BLaER1 treated with 17β-estradiol and CSF1 and Interleukin-3, amounts not matched to agents 10 nM and 100 nM (cell line): ENCODE results near the gene FLNB.
A peak's percentile ranks its signal among the peaks of the same experiment; 100 is the strongest.

Experiments
- H3K27ac ChIP-seq, 11 experiments: shearing (Covaris generic); formaldehyde crosslinking; 2 replicates each; pipeline ENCODE4 v1.8.1; 2022
- H3K27me3 ChIP-seq, 11 experiments: shearing (Covaris generic); formaldehyde crosslinking; 2 replicates each; pipeline ENCODE4 v1.8.1; 2022
- H3K36me3 ChIP-seq, 11 experiments: shearing (Covaris generic); formaldehyde crosslinking; 2 replicates each; pipeline ENCODE4 v1.8.1; 2022
- H3K4me1 ChIP-seq, 10 experiments: shearing (Covaris generic); formaldehyde crosslinking; 2 replicates each; pipeline ENCODE4 v1.8.1; 2022
- H3K4me2 ChIP-seq, 11 experiments: shearing (Covaris generic); formaldehyde crosslinking; 2 replicates each; pipeline ENCODE4 v1.8.1; 2022
- H3K4me3 ChIP-seq, 10 experiments: shearing (Covaris generic); formaldehyde crosslinking; 2 replicates each; pipeline ENCODE4 v1.8.1; 2022
- H3K9ac ChIP-seq, 11 experiments: shearing (Covaris generic); formaldehyde crosslinking; 2 replicates each; pipeline ENCODE4 v1.8.1; 2022
- H3K9me3 ChIP-seq, 11 experiments: shearing (Covaris generic); formaldehyde crosslinking; replicated peaks in 1 of 11; 2 replicates each; pipeline ENCODE4 v1.8.1; 2022
- H4K20me1 ChIP-seq, 11 experiments: shearing (Covaris generic); formaldehyde crosslinking; 2 replicates each; pipeline ENCODE4 v1.8.1; 2022
- Cebpa-rat ChIP-seq, 11 experiments: shearing (Covaris generic); IDR thresholded peaks; 2 replicates each; pipeline ENCODE4 v1.8.1; 2022

The FLNB gene

GRCh38 chr3:57973715-57974477, 34.3 kb upstream of the FLNB start:
- Histone ChIP-seq H4K20me1 (0 out of 22 replicates have a peak, but pooled peaks cover 0 to 5% (median 0%) of the 10 kb centered on the region in 11 experiments), H3K4me1 (peaks cover 9 to 57% (median 30%) of the 10 kb centered on the region in 10 experiments), H3K27me3 (no peaks in the 10 kb centered on the region), H3K4me2 (peak overlapping the region in 6 of 11 experiments; percentile 45 to 73 (median 65); a peak in 12 of 22 replicates), H3K9me3 (no peaks in the 10 kb centered on the region), H3K36me3 (no peaks in the 10 kb centered on the region), H3K4me3 (no peak overlapping the region), H3K27ac (peak overlapping the region in 1 of 11 experiments; percentile 8; a peak in 1 of 22 replicates), H3K9ac (no peak overlapping the region)
- TF ChIP-seq Cebpa-rat (IDR thresholded peaks at IDR 0.05) = no peak

- Histone ChIP-seq H4K20me1 (0 out of 22 replicates have a peak, but pooled peaks cover 0 to 5% (median 0%) of the 10 kb centered on the region in 11 experiments), H3K36me3 (no peaks in the 10 kb centered on the region), H3K4me3 (no peak overlapping the region), H3K4me2 (peak overlapping the region in 7 of 11 experiments; percentile 22 to 73 (median 64); a peak in 14 of 22 replicates), H3K4me1 (peaks cover 13 to 67% (median 35%) of the 10 kb centered on the region in 10 experiments), H3K9me3 (no peaks in the 10 kb centered on the region), H3K9ac (no peak overlapping the region), H3K27me3 (no peaks in the 10 kb centered on the region), H3K27ac (peak overlapping the region in 4 of 11 experiments; percentile 20 to 43 (median 28); a peak in 4 of 22 replicates)
- TF ChIP-seq Cebpa-rat (IDR thresholded peaks at IDR 0.05) = no peak
These were observed 33.3 kb upstream of the FLNB start for GRCh38 chr3:57974796-57975388.

DNA sequence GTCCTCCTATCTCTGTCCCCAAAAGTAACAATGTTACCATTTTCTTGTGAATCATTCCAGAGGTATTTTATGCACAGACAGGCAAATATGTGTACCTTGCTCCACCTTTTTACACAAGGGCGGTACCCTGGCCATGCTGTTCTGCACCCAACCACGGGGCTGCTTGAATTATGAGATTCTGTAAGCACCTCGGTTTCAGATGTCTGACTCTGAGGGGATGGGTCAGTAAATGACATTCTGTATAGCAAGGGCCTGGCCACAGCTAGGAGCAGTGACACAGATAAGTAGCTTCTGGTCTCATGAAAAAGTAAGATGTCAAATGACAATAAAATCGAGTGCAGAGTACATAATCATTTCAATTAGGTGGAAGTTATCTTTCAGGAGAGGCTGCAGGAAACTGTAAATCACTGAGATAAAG, 30.4 kb upstream of the FLNB start:
- Histone ChIP-seq H3K4me3 (no peak overlapping the region), H3K4me2 (peak overlapping the region in 4 of 11 experiments; percentile 15 to 43 (median 26); a peak in 3 of 22 replicates), H3K9ac (0 out of 22 replicates have a peak overlapping the region, but pooled peaks of 2 of the 11 experiments have one; percentile 0 to 15), H3K4me1 (peaks cover 32 to 82% (median 53%) of the 10 kb centered on the region in 10 experiments), H4K20me1 (0 out of 22 replicates have a peak, but pooled peaks cover 0 to 5% (median 0%) of the 10 kb centered on the region in 11 experiments), H3K27me3 (no peaks in the 10 kb centered on the region), H3K9me3 (0 out of 22 replicates have a peak, but pooled peaks cover 0 to 4% (median 0%) of the 10 kb centered on the region in 11 experiments), H3K27ac (peak overlapping the region in 1 of 11 experiments; percentile 12; a peak in 2 of 22 replicates), H3K36me3 (no peaks in the 10 kb centered on the region)
- TF ChIP-seq Cebpa-rat (IDR thresholded peaks at IDR 0.05) = no peak

DNA sequence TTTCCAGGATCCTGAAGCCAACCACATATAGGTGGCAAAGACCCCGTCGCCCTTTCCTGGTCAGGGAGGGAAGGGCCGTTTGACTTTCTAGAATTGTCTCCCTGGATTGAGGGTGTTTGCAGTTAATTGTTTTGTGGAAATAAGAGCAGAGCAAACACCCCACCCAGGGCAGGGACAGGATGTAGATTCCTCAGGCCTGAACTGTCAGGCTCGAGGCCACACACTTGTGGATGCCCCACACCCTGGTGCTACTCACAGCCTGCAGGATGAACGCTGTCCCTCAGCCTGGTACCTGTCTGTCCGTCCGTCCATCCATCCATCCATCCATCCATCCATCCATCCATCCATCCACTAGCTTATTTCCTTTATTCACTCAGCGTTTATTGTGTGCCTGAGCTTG, 29.9 kb upstream of the FLNB start:
- Histone ChIP-seq H3K4me2 (peak overlapping the region in 4 of 11 experiments; percentile 15 to 43 (median 26); a peak in 5 of 22 replicates), H3K4me3 (no peak overlapping the region), H3K36me3 (no peaks in the 10 kb centered on the region), H4K20me1 (0 out of 22 replicates have a peak, but pooled peaks cover 0 to 5% (median 0%) of the 10 kb centered on the region in 11 experiments), H3K27ac (peak overlapping the region in 1 of 11 experiments; percentile 12; a peak in 2 of 22 replicates), H3K27me3 (no peaks in the 10 kb centered on the region), H3K4me1 (peaks cover 37 to 82% (median 58%) of the 10 kb centered on the region in 10 experiments), H3K9ac (0 out of 22 replicates have a peak overlapping the region, but pooled peaks of 2 of the 11 experiments have one; percentile 0 to 15), H3K9me3 (0 out of 22 replicates have a peak, but pooled peaks cover 0 to 4% (median 0%) of the 10 kb centered on the region in 11 experiments)
- no peak for TF ChIP-seq Cebpa-rat (IDR thresholded peaks at IDR 0.05)

- TF ChIP-seq Cebpa-rat (IDR thresholded peaks at IDR 0.05) = peak in 5 of 11 experiments; percentile 17 to 80 (median 47); a peak in 6 of 22 replicates
- H3K9ac ChIP-seq = peak overlapping the region in 4 of 11 experiments; percentile 13 to 39 (median 34); a peak in 4 of 22 replicates
- peak overlapping the region in 8 of 11 experiments; percentile 27 to 83 (median 70); a peak in 15 of 22 replicates for H3K27ac ChIP-seq
- peaks cover 52 to 81% (median 67%) of the 10 kb centered on the region in 10 experiments for H3K4me1 ChIP-seq
- peak overlapping the region; percentile 33 to 94 (median 77); a peak in 20 of 22 replicates for H3K4me2 ChIP-seq
- no peaks in the 10 kb centered on the region for H4K20me1 ChIP-seq
- peak overlapping the region in 1 of 10 experiments; percentile 20; a peak in 1 of 20 replicates for H3K4me3 ChIP-seq
- H3K36me3 ChIP-seq = no peaks in the 10 kb centered on the region
- no peaks in the 10 kb centered on the region for H3K27me3 ChIP-seq
- 0 out of 22 replicates have a peak, but pooled peaks cover 0 to 4% (median 0%) of the 10 kb centered on the region in 11 experiments for H3K9me3 ChIP-seq
These were observed 27.8 kb upstream of the FLNB start for GRCh38 chr3:57980416-57980815.

GRCh38 chr3:57981483-57982087, 26.6 kb upstream of the FLNB start:
- Histone ChIP-seq H3K27me3 (no peaks in the 10 kb centered on the region), H3K9ac (peak overlapping the region in 6 of 11 experiments; percentile 2 to 46 (median 28); a peak in 5 of 22 replicates), H3K4me2 (peak overlapping the region; percentile 33 to 94 (median 83)), H3K4me1 (peaks cover 57 to 89% (median 70%) of the 10 kb centered on the region in 10 experiments), H3K36me3 (no peaks in the 10 kb centered on the region), H4K20me1 (no peaks in the 10 kb centered on the region), H3K27ac (peak overlapping the region in 9 of 11 experiments; percentile 18 to 83 (median 70); a peak in 17 of 22 replicates), H3K4me3 (peak overlapping the region in 2 of 10 experiments; percentile 17 to 26; a peak in 1 of 20 replicates), H3K9me3 (0 out of 22 replicates have a peak, but pooled peaks cover 0 to 4% (median 0%) of the 10 kb centered on the region in 11 experiments)
- TF ChIP-seq Cebpa-rat (IDR thresholded peaks at IDR 0.05) = no peak

DNA sequence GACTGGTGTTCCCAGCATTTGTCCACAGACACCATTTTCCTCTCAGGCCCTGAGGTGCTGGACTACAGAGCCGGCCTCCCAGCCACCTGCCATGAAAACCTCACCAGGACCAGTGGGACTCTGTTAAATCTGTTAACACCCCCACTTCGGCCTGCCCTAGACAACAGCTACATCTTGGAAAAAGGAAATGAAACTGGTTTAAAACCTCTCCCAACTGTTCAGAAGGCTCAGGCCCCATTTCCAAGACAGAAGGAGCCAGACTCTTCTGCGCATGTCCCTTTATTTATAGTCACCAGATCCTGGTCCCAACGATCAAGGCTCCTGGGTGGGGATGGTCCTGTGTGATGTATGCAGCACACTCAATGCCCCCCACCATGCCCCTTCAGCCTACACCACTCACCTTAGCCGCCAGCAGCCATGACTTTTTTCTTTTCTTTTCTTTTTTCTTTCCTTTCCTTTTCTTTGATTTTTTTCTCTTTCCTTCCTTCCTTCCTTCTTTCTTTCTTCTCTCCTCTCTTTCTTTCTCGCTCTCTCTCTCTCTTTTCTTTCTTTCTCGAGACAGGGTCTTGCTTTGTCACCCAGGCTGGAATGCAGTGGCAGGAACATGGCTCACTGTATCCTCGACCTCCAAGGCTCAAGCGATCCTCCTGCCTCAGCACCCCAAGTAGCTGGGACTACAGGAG, 25.5 kb upstream of the FLNB start:
- Histone ChIP-seq H3K4me3 (peak overlapping the region in 3 of 10 experiments; percentile 1 to 37 (median 9); a peak in 1 of 20 replicates), H3K36me3 (no peaks in the 10 kb centered on the region), H3K9ac (peak overlapping the region in 9 of 11 experiments; percentile 44 to 77 (median 66); a peak in 15 of 22 replicates), H3K27ac (peak overlapping the region; percentile 1 to 89 (median 83); a peak in 21 of 22 replicates), H3K4me2 (peak overlapping the region; percentile 72 to 94 (median 83)), H3K9me3 (0 out of 22 replicates have a peak, but pooled peaks cover 0 to 4% (median 0%) of the 10 kb centered on the region in 11 experiments), H4K20me1 (no peaks in the 10 kb centered on the region), H3K4me1 (peaks cover 57 to 88% (median 70%) of the 10 kb centered on the region in 10 experiments), H3K27me3 (no peaks in the 10 kb centered on the region)
- no peak for TF ChIP-seq Cebpa-rat (IDR thresholded peaks at IDR 0.05)
